Thoracic aorta (tissue), 2 donors: ENCODE measurements around the gene FMO4. TPM values are rescaled to one million over a fixed set of nuclear protein-coding genes. Genes with fewer than 3 reads are reported as not detected.
A peak's percentile ranks its signal among the peaks of the same experiment; 100 is the strongest.

ENCODE experiments used
- ATAC-seq: fragments of 150-250 bp; one replicate; pipeline ENCODE4 v1.8.0; 2017; ENCODE audit warnings: low read depth; ENCODE audit not compliant: insufficient number of reproducible peaks, low FRiP score
- DNase-seq: peaks from one replicate; pipeline ENCODE4 v3.0.0-alpha.2; 2020; ENCODE audit warnings: low spot score
- H3K27ac ChIP-seq, 2 donors: fragments of 200-600 bp; sonication (generic); 1 replicate in 1 of 2; 2 replicates in 1 of 2; pipeline ENCODE4 v1.5.1; 2016; ENCODE audit warnings: mild to moderate bottlenecking in 2 of 2, moderate library complexity in 2 of 2
- H3K27me3 ChIP-seq: fragments of 200-600 bp; sonication (generic); replicated peaks from 2 replicates; pipeline ENCODE4 v1.6.0; 2016; ENCODE audit warnings: mild to moderate bottlenecking; ENCODE audit not compliant: insufficient read depth
- H3K36me3 ChIP-seq: fragments of 200-600 bp; sonication (generic); one replicate; pipeline ENCODE4 v1.5.1; 2016
- H3K4me1 ChIP-seq, 2 donors: fragments of 200-600 bp; sonication (generic); 1 replicate in 1 of 2; 2 replicates in 1 of 2; pipeline versions ENCODE4 v1.5.1 to v1.6.0; 2016; ENCODE audit warnings: low read depth in 2 of 2, mild to moderate bottlenecking in 1 of 2; ENCODE audit not compliant: control insufficient read depth in 1 of 2
- H3K4me3 ChIP-seq: fragments of 200-600 bp; sonication (generic); 2 replicates; pipeline ENCODE4 v1.5.1; 2016; ENCODE audit warnings: mild to moderate bottlenecking
- H3K9me3 ChIP-seq: fragments of 200-600 bp; sonication (generic); 2 replicates; pipeline ENCODE4 v1.5.1; 2016
- total RNA-seq, 2 donors: library from RNA; depleted of rRNA; stranded (reverse); fragments of >200 nt; gene quantifications; one replicate each; pipeline versions ENCODE4 v1.1.0 to v1.2.3, GENCODE V29; 2016
- TF ChIP-seq, protein P1 (sequence below): fragments of 200-600 bp; sonication (generic); IDR thresholded peaks from one replicate; pipeline ENCODE4 v1.5.1; 2019; ENCODE audit warnings: antibody characterized with exemption

Gene FMO4
- total RNA-seq, 2 donors from 2014 or later: 10.6 to 13.8 TPM

DNA sequence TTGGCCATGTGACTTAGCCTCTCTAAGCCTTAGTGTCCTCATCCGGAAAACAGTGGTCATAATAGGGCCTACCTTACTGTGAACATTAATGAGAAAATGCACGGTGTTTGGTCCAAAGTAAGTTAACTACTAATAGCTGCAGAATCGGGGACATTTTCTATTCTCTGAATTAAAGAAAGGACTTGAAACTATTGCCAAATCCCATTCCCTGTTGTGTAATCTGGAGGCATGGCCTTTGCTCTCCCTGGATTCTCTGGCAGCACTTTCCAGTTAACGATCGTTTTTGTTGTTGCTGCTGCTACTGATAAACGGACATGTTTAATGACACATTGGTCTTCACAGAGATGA, 30.5 kb downstream of the FMO4 start:
- H3K4me3 ChIP-seq: no peak overlapping the region
- H3K27ac ChIP-seq: peak overlapping the region; percentile 36 to 48
- TF ChIP-seq, protein P1, sequence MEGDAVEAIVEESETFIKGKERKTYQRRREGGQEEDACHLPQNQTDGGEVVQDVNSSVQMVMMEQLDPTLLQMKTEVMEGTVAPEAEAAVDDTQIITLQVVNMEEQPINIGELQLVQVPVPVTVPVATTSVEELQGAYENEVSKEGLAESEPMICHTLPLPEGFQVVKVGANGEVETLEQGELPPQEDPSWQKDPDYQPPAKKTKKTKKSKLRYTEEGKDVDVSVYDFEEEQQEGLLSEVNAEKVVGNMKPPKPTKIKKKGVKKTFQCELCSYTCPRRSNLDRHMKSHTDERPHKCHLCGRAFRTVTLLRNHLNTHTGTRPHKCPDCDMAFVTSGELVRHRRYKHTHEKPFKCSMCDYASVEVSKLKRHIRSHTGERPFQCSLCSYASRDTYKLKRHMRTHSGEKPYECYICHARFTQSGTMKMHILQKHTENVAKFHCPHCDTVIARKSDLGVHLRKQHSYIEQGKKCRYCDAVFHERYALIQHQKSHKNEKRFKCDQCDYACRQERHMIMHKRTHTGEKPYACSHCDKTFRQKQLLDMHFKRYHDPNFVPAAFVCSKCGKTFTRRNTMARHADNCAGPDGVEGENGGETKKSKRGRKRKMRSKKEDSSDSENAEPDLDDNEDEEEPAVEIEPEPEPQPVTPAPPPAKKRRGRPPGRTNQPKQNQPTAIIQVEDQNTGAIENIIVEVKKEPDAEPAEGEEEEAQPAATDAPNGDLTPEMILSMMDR: no peak
- no peaks in the 10 kb centered on the region for H3K9me3 ChIP-seq
- ATAC-seq (no peak), DNase-seq (no peak)
- no peaks in the 10 kb centered on the region for H3K36me3 ChIP-seq
- peaks cover 6 to 35% of the 10 kb centered on the region in 2 donors for H3K4me1 ChIP-seq
- H3K27me3 ChIP-seq: no peaks in the 10 kb centered on the region

- Histone ChIP-seq H3K4me3 (no peak overlapping the region), H3K9me3 (no peaks in the 10 kb centered on the region), H3K4me1 (peaks cover 6 to 35% of the 10 kb centered on the region in 2 donors), H3K27me3 (no peaks in the 10 kb centered on the region), H3K27ac (peak overlapping the region in 1 of 2 donors; percentile 36), H3K36me3 (no peaks in the 10 kb centered on the region)
- no peak for DNase-seq
- TF ChIP-seq, protein P1: no peak
- no peak for ATAC-seq
Observed at GRCh38 chr1:171345536-171345935, 31.6 kb downstream of the FMO4 start.

DNA sequence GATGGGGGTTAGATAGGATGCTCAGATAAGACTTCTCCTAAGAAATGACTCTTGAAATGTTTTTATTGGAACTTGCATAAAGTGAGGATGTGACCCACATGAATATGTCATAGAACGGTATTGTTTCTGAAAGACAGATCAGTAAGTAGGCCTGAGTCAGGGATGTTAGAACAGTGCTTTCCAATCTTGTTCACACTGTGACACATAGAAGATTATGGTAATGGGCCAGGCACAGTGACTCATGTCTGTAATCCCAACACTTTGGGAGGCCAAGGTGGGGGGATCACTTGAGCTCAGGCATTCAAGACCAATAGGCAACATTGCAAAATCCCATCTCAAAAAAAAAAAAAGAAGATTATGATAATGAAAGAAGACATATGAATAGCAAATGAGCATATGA, 32.9 kb downstream of the FMO4 start:
- Histone ChIP-seq H3K4me3 (no peak overlapping the region), H3K9me3 (no peaks in the 10 kb centered on the region), H3K4me1 (peaks cover 6 to 35% of the 10 kb centered on the region in 2 donors), H3K27me3 (no peaks in the 10 kb centered on the region), H3K27ac (no peak overlapping the region), H3K36me3 (no peaks in the 10 kb centered on the region)
- TF ChIP-seq, protein P1: no peak
- ATAC-seq (no peak), DNase-seq (no peak)

GRCh38 chr1:171350594-171350993, 36.6 kb downstream of the FMO4 start:
- DNase-seq: no peak
- TF ChIP-seq, protein P1: no peak
- Histone ChIP-seq H3K36me3 (no peaks in the 10 kb centered on the region), H3K27me3 (no peaks in the 10 kb centered on the region), H3K4me1 (peaks cover 2 to 16% of the 10 kb centered on the region in 2 donors), H3K27ac (no peak overlapping the region), H3K4me3 (no peak overlapping the region), H3K9me3 (no peaks in the 10 kb centered on the region)
- no peak for ATAC-seq

- H3K27me3 ChIP-seq: no peaks in the 10 kb centered on the region
- H3K36me3 ChIP-seq: no peaks in the 10 kb centered on the region
- DNase-seq: no peak
- H3K4me3 ChIP-seq: no peak overlapping the region
- H3K4me1 ChIP-seq: peaks cover 10 to 15% of the 10 kb centered on the region in 2 donors
- H3K27ac ChIP-seq: no peak overlapping the region
- H3K9me3 ChIP-seq: no peaks in the 10 kb centered on the region
- ATAC-seq: no peak
- TF ChIP-seq, protein P1: no peak
Observed at GRCh38 chr1:171351961-171352360, 38.0 kb downstream of the FMO4 start.
